A673 (cell line): ENCODE data around the gene TREML2. TPM values are rescaled to one million over a fixed set of nuclear protein-coding genes. Genes with fewer than 3 reads are reported as not detected.
A peak's percentile ranks its signal among the peaks of the same experiment; 100 is the strongest.

ENCODE experiments used
- BruUV-seq: library from RNA; stranded (reverse); fragments of 400-500 nt; replicated peaks from 2 replicates; lab custom pipeline; 2021; lab: Mats Ljungman, UMichigan
- CTCF ChIA-PET: fragments of 300-600 bp; sonication (Branson Sonifier 250); formaldehyde crosslinking; loops from one replicate; lab custom pipeline; 2022; ENCODE audit warnings: antibody characterized with exemption; lab: Charles Lee
- POLR2A ChIA-PET: fragments of 300-600 bp; sonication (Branson Sonifier 250); formaldehyde crosslinking; loops from one replicate; lab custom pipeline; 2022; ENCODE audit warnings: antibody characterized with exemption; ENCODE audit not compliant: low non-redundant PET; lab: Charles Lee
- DNase-seq: peaks from one replicate; pipeline ENCODE4 v3.0.0-alpha.2; 2015; ENCODE audit warnings: low spot score
- H3K27ac ChIP-seq: fragments of 200-600 bp; sonication (generic); 2 replicates; pipeline ENCODE4 v1.5.1; 2016; ENCODE audit warnings: mixed run types, low read depth, mild to moderate bottlenecking, mixed read lengths, antibody characterized with exemption, low read length; ENCODE audit not compliant: poor library complexity, severe bottlenecking
- H3K27me3 ChIP-seq: fragments of 200-600 bp; sonication (generic); replicated peaks from 2 replicates; pipeline ENCODE4 v1.6.1; 2017; ENCODE audit warnings: mixed run types, low read depth, mild to moderate bottlenecking, mixed read lengths, antibody characterized with exemption, low read length; ENCODE audit not compliant: insufficient read depth, poor library complexity
- H3K36me3 ChIP-seq: fragments of 200-600 bp; sonication (generic); 2 replicates; pipeline ENCODE4 v1.6.1; 2016; ENCODE audit warnings: mixed run types, mild to moderate bottlenecking, mixed read lengths, antibody characterized with exemption, low read length; ENCODE audit not compliant: insufficient read depth, poor library complexity, severe bottlenecking
- H3K4me1 ChIP-seq: fragments of 200-600 bp; sonication (generic); 2 replicates; pipeline ENCODE4 v1.6.1; 2017; ENCODE audit warnings: mixed run types, mild to moderate bottlenecking, mixed read lengths, antibody characterized with exemption, low read length; ENCODE audit not compliant: insufficient read depth, poor library complexity, severe bottlenecking
- H3K4me3 ChIP-seq: fragments of 200-600 bp; sonication (generic); 2 replicates; pipeline ENCODE4 v1.5.1; 2016; ENCODE audit warnings: low read depth, mixed run types, mild to moderate bottlenecking, mixed read lengths, low read length; ENCODE audit not compliant: poor library complexity, severe bottlenecking
- H3K9me3 ChIP-seq: fragments of 200-600 bp; sonication (generic); 2 replicates; pipeline ENCODE4 v1.6.1; 2016; ENCODE audit warnings: mixed run types, low read depth, mild to moderate bottlenecking, mixed read lengths, antibody characterized with exemption, low read length; ENCODE audit not compliant: poor library complexity, severe bottlenecking
- EZH2 ChIP-seq: fragments of 200-600 bp; sonication (generic); IDR thresholded peaks from 2 replicates; pipeline ENCODE4 v1.6.1; 2017; ENCODE audit warnings: borderline replicate concordance, low read depth, mild to moderate bottlenecking, mixed read lengths, antibody characterized with exemption, low read length; ENCODE audit not compliant: poor library complexity, severe bottlenecking
- intact Hi-C: fragments of 100-400 bp; cut with micrococcal nuclease; formaldehyde crosslinking; loops from one replicate; pipeline ENCODE4 v1.10.0; 2022; ENCODE audit not compliant: unreplicated experiment
- total RNA-seq: library from RNA; stranded (reverse); gene quantifications from 2 replicates; pipeline ENCODE4 v1.2.3, GENCODE V29; 2021
- TF ChIP-seq, protein P1 (sequence below): fragments of 300-800, 200-600 bp; sonication (generic); conservative IDR thresholded peaks from 2 replicates; pipeline ENCODE4 v1.5.1; 2017; ENCODE audit warnings: low read depth, mild to moderate bottlenecking, antibody characterized with exemption, low read length, moderate library complexity, mixed read lengths

The TREML2 gene
- total RNA-seq, 1 experiment from 2014 or later: not detected

- CTCF ChIA-PET: no interaction called here
- Histone ChIP-seq H3K4me1 (no peaks in the 10 kb centered on the region), H3K4me3 (no peak overlapping the region), H3K27me3 (no peaks in the 10 kb centered on the region), H3K9me3 (no peaks in the 10 kb centered on the region), H3K27ac (no peak overlapping the region), H3K36me3 (no peaks in the 10 kb centered on the region)
- peak; percentile 37 for DNase-seq
- BruUV-seq: no TSS peak
- intact Hi-C loops: no loop called here
- no peak for TF ChIP-seq EZH2
- TF ChIP-seq, protein P1, sequence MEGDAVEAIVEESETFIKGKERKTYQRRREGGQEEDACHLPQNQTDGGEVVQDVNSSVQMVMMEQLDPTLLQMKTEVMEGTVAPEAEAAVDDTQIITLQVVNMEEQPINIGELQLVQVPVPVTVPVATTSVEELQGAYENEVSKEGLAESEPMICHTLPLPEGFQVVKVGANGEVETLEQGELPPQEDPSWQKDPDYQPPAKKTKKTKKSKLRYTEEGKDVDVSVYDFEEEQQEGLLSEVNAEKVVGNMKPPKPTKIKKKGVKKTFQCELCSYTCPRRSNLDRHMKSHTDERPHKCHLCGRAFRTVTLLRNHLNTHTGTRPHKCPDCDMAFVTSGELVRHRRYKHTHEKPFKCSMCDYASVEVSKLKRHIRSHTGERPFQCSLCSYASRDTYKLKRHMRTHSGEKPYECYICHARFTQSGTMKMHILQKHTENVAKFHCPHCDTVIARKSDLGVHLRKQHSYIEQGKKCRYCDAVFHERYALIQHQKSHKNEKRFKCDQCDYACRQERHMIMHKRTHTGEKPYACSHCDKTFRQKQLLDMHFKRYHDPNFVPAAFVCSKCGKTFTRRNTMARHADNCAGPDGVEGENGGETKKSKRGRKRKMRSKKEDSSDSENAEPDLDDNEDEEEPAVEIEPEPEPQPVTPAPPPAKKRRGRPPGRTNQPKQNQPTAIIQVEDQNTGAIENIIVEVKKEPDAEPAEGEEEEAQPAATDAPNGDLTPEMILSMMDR: no peak
- POLR2A ChIA-PET: no interaction called here
Measured at GRCh38 chr6:41167173-41167963, 33.6 kb downstream of the TREML2 start.

DNA sequence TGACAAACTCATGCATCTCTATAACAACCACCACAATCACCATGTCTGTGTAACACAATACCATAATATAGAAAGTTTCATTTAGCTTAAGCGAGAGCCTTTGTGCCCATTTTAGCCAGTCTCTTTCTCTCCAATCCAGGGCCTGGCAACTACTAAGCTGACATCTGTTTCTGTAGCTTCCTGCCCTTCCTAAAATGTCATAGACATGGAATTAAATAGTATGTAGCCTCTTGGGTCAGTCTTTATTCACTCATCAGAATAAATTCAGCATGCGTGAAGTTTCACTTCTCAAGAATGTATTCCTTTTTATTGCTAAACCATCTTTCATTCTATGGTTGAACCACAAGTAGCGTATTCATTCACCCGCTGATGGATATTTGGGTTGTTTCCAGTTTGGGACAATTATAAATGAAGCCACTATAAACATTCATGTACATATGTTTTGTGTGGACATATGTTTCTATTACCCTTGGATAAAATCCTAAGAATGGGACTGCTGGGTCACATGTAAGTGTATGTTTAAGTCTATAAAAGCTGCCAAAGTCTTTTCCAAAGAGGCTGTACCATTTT is 36.3 kb downstream of the TREML2 start:
- no peak for TF ChIP-seq EZH2
- no peaks in the 10 kb centered on the region for H3K9me3 ChIP-seq
- no peak overlapping the region for H3K27ac ChIP-seq
- no peak overlapping the region for H3K4me3 ChIP-seq
- H3K4me1 ChIP-seq: no peaks in the 10 kb centered on the region
- no TSS peak for BruUV-seq
- intact Hi-C loops: no loop called here
- H3K36me3 ChIP-seq: no peaks in the 10 kb centered on the region
- H3K27me3 ChIP-seq: no peaks in the 10 kb centered on the region
- ChIA-PET POLR2A (no interaction called here), CTCF (no interaction called here)
- no peak for DNase-seq

DNA sequence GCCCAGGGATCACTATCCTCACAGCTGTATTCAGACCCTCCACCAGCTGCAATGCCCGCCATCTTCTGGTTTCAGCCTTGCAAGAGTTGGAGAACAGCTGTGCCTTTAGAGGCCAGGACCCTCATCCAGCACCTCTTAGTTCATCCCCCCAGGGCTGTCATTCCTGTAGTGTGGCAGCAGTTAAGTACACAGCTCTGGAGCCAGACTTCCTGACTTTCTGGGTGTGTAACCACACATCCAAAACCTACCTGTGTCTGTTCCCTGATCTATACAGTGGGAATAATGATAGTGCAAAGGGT is 37.6 kb downstream of the TREML2 start:
- no TSS peak for BruUV-seq
- Histone ChIP-seq H3K4me1 (no peaks in the 10 kb centered on the region), H3K27ac (no peak overlapping the region), H3K4me3 (no peak overlapping the region), H3K9me3 (no peaks in the 10 kb centered on the region), H3K27me3 (no peaks in the 10 kb centered on the region), H3K36me3 (no peaks in the 10 kb centered on the region)
- no peak for TF ChIP-seq EZH2
- TF ChIP-seq, protein P1: no peak
- DNase-seq: no peak
- intact Hi-C loops: no loop called here
- ChIA-PET CTCF (no interaction called here), POLR2A (interaction anchor here (0.5 kb wide), 1 partner anchor 28 kb away, joined by 5 read pairs; no protein-coding TSS in a partner anchor)
